ENCODE results near the gene NCOA5. TPM values are rescaled to one million over a fixed set of nuclear protein-coding genes. Genes with fewer than 3 reads are reported as not detected.

Gene NCOA5
- total and polyA plus RNA-seq, 2 experiments from 2014 or later = 24.0 to 26.2 TPM

- no peak for DNase-seq (ENCODE audit: low spot score)
- Histone ChIP-seq H3K9me2 (replicated peaks; ENCODE audit: insufficient read depth) (no peaks in the 10 kb centered on the region), H3K4me3 (no peak overlapping the region), H3K4me1 (ENCODE audit: insufficient read depth) (no peaks in the 10 kb centered on the region), H4K20me1 (ENCODE audit: insufficient read depth, poor library complexity, severe bottlenecking) (no peaks in the 10 kb centered on the region), H3K9me3 (ENCODE audit: low read depth) (no peaks in the 10 kb centered on the region), H3K79me2 (no peaks in the 10 kb centered on the region), H3K27me3 (peaks cover 52% of the 10 kb centered on the region), H2AFZ (no peak overlapping the region), H3K36me3 (replicated peaks; ENCODE audit: insufficient read depth, low read depth) (no peaks in the 10 kb centered on the region), H3K4me2 (no peak overlapping the region), H3K27ac (no peak overlapping the region)
- WGBS (ENCODE audit: low lambda C conversion rate, missing lambda C conversion rate) = 84% methylated on average over 6 of the region's 6 CpGs
- TF ChIP-seq EZH2 (IDR thresholded peaks at IDR 0.05; ENCODE audit: borderline replicate concordance) (no peak), EZH2phosphoT487 (IDR thresholded peaks at IDR 0.05; ENCODE audit: low read depth, severe bottlenecking, unreplicated experiment) (no peak), CTCF (IDR thresholded peaks at IDR 0.05; ENCODE audit: poor library complexity) (no peak)
Observed at GRCh38 chr20:46107061-46107460, 17.3 kb upstream of the NCOA5 start.

- DNase-seq (ENCODE audit: low spot score) = no peak
- Histone ChIP-seq H3K27me3 (peaks cover 51% of the 10 kb centered on the region), H3K36me3 (replicated peaks; ENCODE audit: insufficient read depth, low read depth) (no peaks in the 10 kb centered on the region), H3K4me2 (no peak overlapping the region), H3K9me3 (ENCODE audit: low read depth) (no peaks in the 10 kb centered on the region), H3K4me1 (ENCODE audit: insufficient read depth) (no peaks in the 10 kb centered on the region), H2AFZ (no peak overlapping the region), H3K79me2 (no peaks in the 10 kb centered on the region), H3K27ac (no peak overlapping the region), H4K20me1 (ENCODE audit: insufficient read depth, poor library complexity, severe bottlenecking) (no peaks in the 10 kb centered on the region), H3K4me3 (no peak overlapping the region), H3K9me2 (replicated peaks; ENCODE audit: insufficient read depth) (no peaks in the 10 kb centered on the region)
- 76% methylated on average over 3 of the region's 3 CpGs for WGBS (ENCODE audit: low lambda C conversion rate, missing lambda C conversion rate)
- TF ChIP-seq EZH2phosphoT487 (IDR thresholded peaks at IDR 0.05; ENCODE audit: low read depth, severe bottlenecking, unreplicated experiment) (no peak), EZH2 (IDR thresholded peaks at IDR 0.05; ENCODE audit: borderline replicate concordance) (no peak), CTCF (IDR thresholded peaks at IDR 0.05; ENCODE audit: poor library complexity) (no peak)
Observed at GRCh38 chr20:46104262-46104661, 14.5 kb upstream of the NCOA5 start.

GRCh38 chr20:46102940-46103339, 13.2 kb upstream of the NCOA5 start:
- H3K36me3 ChIP-seq (replicated peaks; ENCODE audit: insufficient read depth, low read depth) = no peaks in the 10 kb centered on the region
- H3K9me2 ChIP-seq (replicated peaks; ENCODE audit: insufficient read depth) = no peaks in the 10 kb centered on the region
- H3K4me2 ChIP-seq = no peak overlapping the region
- no peaks in the 10 kb centered on the region for H3K4me1 ChIP-seq (ENCODE audit: insufficient read depth)
- no peak overlapping the region for H3K27ac ChIP-seq
- peaks cover 57% of the 10 kb centered on the region for H3K27me3 ChIP-seq
- H3K79me2 ChIP-seq = no peaks in the 10 kb centered on the region
- H3K9me3 ChIP-seq (ENCODE audit: low read depth) = no peaks in the 10 kb centered on the region
- 79% methylated on average over 3 of the region's 3 CpGs for WGBS (ENCODE audit: low lambda C conversion rate, missing lambda C conversion rate)
- TF ChIP-seq EZH2phosphoT487 (IDR thresholded peaks at IDR 0.05; ENCODE audit: low read depth, severe bottlenecking, unreplicated experiment) (no peak), CTCF (IDR thresholded peaks at IDR 0.05; ENCODE audit: poor library complexity) (no peak), EZH2 (IDR thresholded peaks at IDR 0.05; ENCODE audit: borderline replicate concordance) (no peak)
- no peak overlapping the region for H2AFZ ChIP-seq
- no peak overlapping the region for H3K4me3 ChIP-seq
- no peak for DNase-seq (ENCODE audit: low spot score)
- H4K20me1 ChIP-seq (ENCODE audit: insufficient read depth, poor library complexity, severe bottlenecking) = no peaks in the 10 kb centered on the region

- Histone ChIP-seq H3K9me3 (ENCODE audit: low read depth) (no peaks in the 10 kb centered on the region), H3K4me3 (no peak overlapping the region), H3K27ac (no peak overlapping the region), H4K20me1 (ENCODE audit: insufficient read depth, poor library complexity, severe bottlenecking) (no peaks in the 10 kb centered on the region), H3K4me1 (ENCODE audit: insufficient read depth) (no peaks in the 10 kb centered on the region), H3K36me3 (replicated peaks; ENCODE audit: insufficient read depth, low read depth) (no peaks in the 10 kb centered on the region), H2AFZ (no peak overlapping the region), H3K9me2 (replicated peaks; ENCODE audit: insufficient read depth) (no peaks in the 10 kb centered on the region), H3K4me2 (no peak overlapping the region), H3K27me3 (peaks cover 64% of the 10 kb centered on the region), H3K79me2 (no peaks in the 10 kb centered on the region)
- no peak for TF ChIP-seq CTCF (IDR thresholded peaks at IDR 0.05; ENCODE audit: poor library complexity)
- no peak for TF ChIP-seq EZH2 (IDR thresholded peaks at IDR 0.05; ENCODE audit: borderline replicate concordance)
- no peak for TF ChIP-seq EZH2phosphoT487 (IDR thresholded peaks at IDR 0.05; ENCODE audit: low read depth, severe bottlenecking, unreplicated experiment)
- whole genome bisulfite sequencing (ENCODE audit: low lambda C conversion rate, missing lambda C conversion rate) = 87% methylated on average over 3 of the region's 3 CpGs
- no peak for DNase-seq (ENCODE audit: low spot score)
Observed at GRCh38 chr20:46101957-46102356, 12.2 kb upstream of the NCOA5 start.
